NK-92 (cell line): ENCODE measurements around the gene TYRP1.

Source experiments
- DNase-seq: peaks from one replicate; lab custom pipeline; 2025; ENCODE audit not compliant: unreplicated experiment; lab: John Stamatoyannopoulos, UW

TYRP1 gene

GRCh38 chr9:12730198-12730597 lies 37.0 kb downstream of the TYRP1 start:
- no peak for DNase-seq

- no peak for DNase-seq
These were observed 37.7 kb downstream of the TYRP1 start for GRCh38 chr9:12730927-12731326.

- DNase-seq = no peak
These were observed 39.8 kb downstream of the TYRP1 start for GRCh38 chr9:12732971-12733370.

- no peak for DNase-seq
These were observed 42.5 kb downstream of the TYRP1 start for GRCh38 chr9:12735665-12736064.

GRCh38 chr9:12737871-12738270 lies 44.7 kb downstream of the TYRP1 start:
- no peak for DNase-seq

GRCh38 chr9:12739014-12739652 lies 45.9 kb downstream of the TYRP1 start:
- DNase-seq = no peak

- DNase-seq = no peak
These were observed 47.7 kb downstream of the TYRP1 start for GRCh38 chr9:12740845-12741244.

GRCh38 chr9:12748016-12748415 lies 54.8 kb downstream of the TYRP1 start:
- no peak for DNase-seq

- DNase-seq = no peak
These were observed 55.8 kb downstream of the TYRP1 start for GRCh38 chr9:12748954-12749353.

GRCh38 chr9:12753931-12754330 lies 60.7 kb downstream of the TYRP1 start:
- DNase-seq = no peak

GRCh38 chr9:12759761-12760160 lies 66.6 kb downstream of the TYRP1 start:
- DNase-seq = no peak
